GM18951 (cell line): ENCODE results near the gene ASB2.

ENCODE experiments used
- POLR2A ChIP-seq: IDR thresholded peaks from 4 replicates; pipeline ENCODE4 v1.6.1; 2011; ENCODE audit warnings: mild to moderate bottlenecking; ENCODE audit not compliant: insufficient read length, insufficient read depth; ENCODE audit errors: extremely low read depth
- in situ Hi-C: fragments of 300-500 bp; cut with MboI; formaldehyde crosslinking; loops from one replicate; pipeline ENCODE4 v1.12.0; 2022; ENCODE audit warnings: low sequenced_read_pairs, mixed read lengths, inconsistent platforms; ENCODE audit not compliant: unreplicated experiment

The ASB2 gene

DNA sequence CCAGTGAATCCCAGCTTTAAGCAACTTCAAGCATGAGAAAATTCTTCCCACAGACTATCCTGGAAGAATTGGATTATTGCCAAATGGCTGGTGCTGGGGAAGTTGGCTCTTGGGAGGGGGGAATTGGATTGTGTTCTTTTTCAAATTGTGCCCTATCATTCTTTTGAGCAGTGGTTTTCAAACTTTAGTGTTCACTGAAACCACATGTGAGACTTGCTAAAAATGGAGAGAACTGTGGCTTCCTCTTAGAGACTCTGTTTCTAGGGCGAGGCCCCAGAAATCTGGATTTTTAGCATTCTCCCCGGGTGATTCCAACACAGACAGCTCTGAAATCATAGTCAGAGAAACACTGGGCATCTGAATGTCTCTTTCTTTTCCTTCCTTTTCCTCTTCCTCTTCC, 35.4 kb upstream of the ASB2 start:
- in situ Hi-C loops, result loop anchor here (25.0 kb wide), 1 partner anchor 349 kb away; no protein-coding TSS in a partner anchor
- no peak for TF ChIP-seq POLR2A

DNA sequence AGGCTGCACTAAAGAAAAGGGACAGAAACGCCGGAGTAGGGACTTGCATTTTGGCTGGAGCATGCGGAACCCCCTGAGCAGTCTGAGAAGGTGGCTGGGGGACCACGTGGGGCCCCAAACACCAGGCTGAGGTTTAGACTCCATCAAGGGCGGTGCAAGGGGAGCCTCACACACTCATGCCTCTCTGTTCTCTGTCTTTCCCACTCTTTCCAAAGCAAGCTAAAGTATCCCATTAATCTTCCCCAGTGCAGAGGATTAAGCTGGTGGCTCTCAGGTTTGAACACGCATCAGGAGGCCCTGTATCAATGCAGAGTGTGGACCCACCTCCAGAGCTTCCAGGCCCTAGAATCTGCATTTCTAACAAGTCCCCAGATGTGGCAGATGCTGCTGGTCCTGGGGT, 34.3 kb upstream of the ASB2 start:
- no peak for TF ChIP-seq POLR2A
- in situ Hi-C loops, result loop anchor here (25.0 kb wide), 1 partner anchor 348 kb away; no protein-coding TSS in a partner anchor

DNA sequence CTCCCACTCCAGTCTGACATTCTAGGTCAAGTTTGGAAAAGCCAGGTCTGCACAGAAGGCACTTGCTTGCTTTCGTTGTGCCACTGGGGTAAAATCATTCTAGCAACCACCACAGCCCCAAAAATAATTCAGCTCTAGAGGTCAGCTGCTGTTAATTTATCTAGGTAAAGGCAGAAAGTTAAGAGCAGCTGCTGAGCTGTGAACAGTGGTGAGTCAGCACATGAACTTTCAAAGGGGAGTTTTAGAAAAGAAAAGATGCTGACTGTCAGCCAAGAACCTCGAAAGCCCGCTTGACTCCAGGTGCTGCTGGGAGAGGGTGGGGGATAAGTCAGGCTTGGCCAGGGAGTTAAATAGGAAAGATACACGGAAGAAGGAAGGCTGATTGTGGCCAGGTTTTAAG, 33.4 kb upstream of the ASB2 start:
- in situ Hi-C loops, result loop anchor here (25.0 kb wide), 1 partner anchor 347 kb away; no protein-coding TSS in a partner anchor
- TF ChIP-seq POLR2A, result no peak

GRCh38 chr14:94008234-94008633, 31.9 kb upstream of the ASB2 start:
- in situ Hi-C loops, result loop anchor here (25.0 kb wide), 1 partner anchor 346 kb away; no protein-coding TSS in a partner anchor
- no peak for TF ChIP-seq POLR2A

- in situ Hi-C loops, result loop anchor here (25.0 kb wide), 1 partner anchor 343 kb away; no protein-coding TSS in a partner anchor
- TF ChIP-seq POLR2A, result no peak
These were observed 29.1 kb upstream of the ASB2 start for GRCh38 chr14:94005324-94006073.

- TF ChIP-seq POLR2A, result no peak
- in situ Hi-C loops, result loop anchor here (25.0 kb wide), 1 partner anchor 342 kb away; no protein-coding TSS in a partner anchor
These were observed 27.6 kb upstream of the ASB2 start for GRCh38 chr14:94004015-94004414.

DNA sequence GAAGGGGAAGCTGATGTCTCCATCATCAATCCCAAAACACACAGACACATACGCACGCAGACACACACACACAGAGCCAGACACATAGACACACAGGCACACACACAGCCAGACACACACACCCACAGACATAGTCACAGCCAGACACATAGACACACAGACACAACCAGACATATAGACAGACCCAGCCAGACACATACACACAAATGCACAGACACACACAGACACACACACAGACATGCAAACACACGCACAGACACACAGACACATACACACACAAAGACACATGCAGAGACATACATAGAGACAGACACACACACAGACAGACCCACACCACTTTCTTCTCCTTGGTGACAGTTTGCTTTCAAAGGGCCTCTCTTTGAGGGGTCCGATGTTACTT, 27.0 kb upstream of the ASB2 start:
- TF ChIP-seq POLR2A, result no peak
- in situ Hi-C loops, result loop anchor here (25.0 kb wide), 1 partner anchor 341 kb away; no protein-coding TSS in a partner anchor

- in situ Hi-C loops, result loop anchor here (25.0 kb wide), 1 partner anchor 339 kb away; no protein-coding TSS in a partner anchor
- TF ChIP-seq POLR2A, result no peak
These were observed 25.4 kb upstream of the ASB2 start for GRCh38 chr14:94001501-94002396.

GRCh38 chr14:94001016-94001415, 24.6 kb upstream of the ASB2 start:
- TF ChIP-seq POLR2A, result no peak
- in situ Hi-C loops, result loop anchor here (25.0 kb wide), 1 partner anchor 339 kb away; no protein-coding TSS in a partner anchor

GRCh38 chr14:94000267-94000666, 23.9 kb upstream of the ASB2 start:
- TF ChIP-seq POLR2A, result no peak
- in situ Hi-C loops, result loop anchor here (25.0 kb wide), 1 partner anchor 338 kb away; no protein-coding TSS in a partner anchor

GRCh38 chr14:93999573-93999972, 23.2 kb upstream of the ASB2 start:
- in situ Hi-C loops, result no loop called here
- TF ChIP-seq POLR2A, result no peak

DNA sequence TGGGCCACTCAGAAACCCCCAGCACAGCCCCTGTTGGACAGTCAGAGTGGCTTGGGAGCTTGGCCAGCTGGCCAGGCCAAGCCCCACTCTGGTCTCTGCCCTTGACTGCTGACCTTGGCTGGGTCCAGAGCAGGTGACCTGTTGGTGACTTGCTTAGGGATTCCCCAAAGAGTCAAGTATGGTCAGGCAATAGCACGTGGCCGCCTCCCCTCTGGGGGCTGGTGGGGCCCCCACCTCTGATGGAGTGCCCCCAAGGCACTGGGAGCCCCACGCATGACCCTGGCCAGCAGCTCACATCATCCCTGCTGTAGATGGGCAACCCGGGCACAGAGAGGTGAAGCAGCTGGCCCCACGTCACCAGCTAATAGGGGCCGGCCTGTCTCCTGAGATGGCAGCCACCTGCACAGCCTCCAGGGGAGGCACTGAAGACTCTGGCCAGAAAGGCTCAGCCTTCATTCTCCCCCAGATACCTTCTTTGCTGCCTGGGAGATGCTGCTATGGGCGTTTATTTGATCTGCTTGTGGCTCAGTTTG, 22.6 kb upstream of the ASB2 start:
- no peak for TF ChIP-seq POLR2A

More for the DNA sequence above, 22.6 kb upstream of the ASB2 start:
- in situ Hi-C loops, result no loop called here
